ENCODE results near the gene GRHL3. TPM values are rescaled to one million over a fixed set of nuclear protein-coding genes. Genes with fewer than 3 reads are reported as not detected.

The GRHL3 gene
- total RNA-seq, 1 experiment from 2014 or later = 2.5 TPM

DNA sequence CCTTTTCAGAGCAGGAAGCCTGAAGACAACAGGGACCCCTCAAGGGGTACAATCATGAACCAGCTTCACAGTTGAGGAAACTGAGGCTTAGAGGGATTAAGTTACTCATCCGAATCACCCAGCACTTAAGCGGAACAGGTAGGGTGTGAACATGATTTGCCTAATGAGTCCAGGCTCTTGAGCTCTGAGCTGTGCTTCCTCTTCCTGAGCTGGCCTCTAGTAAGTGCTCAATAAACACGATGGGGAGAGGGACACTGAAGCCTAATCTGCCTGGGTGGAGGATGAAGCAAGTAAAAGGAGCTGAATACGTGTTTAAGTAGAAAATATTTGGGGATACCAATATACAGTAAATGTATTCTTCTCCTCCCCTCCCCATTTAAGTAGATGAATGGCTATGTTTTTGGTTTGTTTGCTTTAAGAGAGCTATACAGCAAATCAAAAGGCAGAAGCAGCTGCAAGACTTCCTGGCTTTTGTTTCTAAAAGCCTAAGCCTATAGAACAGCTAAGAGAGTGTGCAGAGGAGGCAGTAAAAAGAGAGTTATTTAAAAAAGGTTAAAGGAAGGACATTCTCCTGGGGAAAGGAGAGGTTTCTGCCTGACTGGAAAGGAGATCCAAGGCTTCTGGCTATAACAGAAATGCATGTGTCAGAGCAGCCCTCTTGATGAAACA, 74.0 kb downstream of the GRHL3 start:
- ATAC-seq (no peak; the same call in 1 of the 2 replicates), DNase-seq (ENCODE audit: low spot score) (no peak)
- peaks cover 34% of the 10 kb centered on the region for H3K4me1 Mint-ChIP-seq
- CTCF ChIA-PET = interaction anchor here (0.6 to 6.7 kb wide), 47 partner anchors 9 to 436 kb away, joined by 3 to 465 read pairs (median 5); partner anchors contain the start of genes IFNLR1, MYOM3, NIPAL3 and STPG1
- POLR2A ChIA-PET = no interaction called here
- no peak for TF ChIP-seq MXD4 (CRISPR knock-in tag; IDR thresholded peaks at IDR 0.05; ENCODE audit: borderline replicate concordance)
- TF ChIP-seq, protein P1, sequence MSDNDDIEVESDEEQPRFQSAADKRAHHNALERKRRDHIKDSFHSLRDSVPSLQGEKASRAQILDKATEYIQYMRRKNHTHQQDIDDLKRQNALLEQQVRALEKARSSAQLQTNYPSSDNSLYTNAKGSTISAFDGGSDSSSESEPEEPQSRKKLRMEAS (CRISPR knock-in tag; IDR thresholded peaks at IDR 0.05) = no peak
- TF ChIP-seq TP53 (CRISPR knock-in tag; IDR thresholded peaks at IDR 0.05) = no peak
- TF ChIP-seq, protein P2, sequence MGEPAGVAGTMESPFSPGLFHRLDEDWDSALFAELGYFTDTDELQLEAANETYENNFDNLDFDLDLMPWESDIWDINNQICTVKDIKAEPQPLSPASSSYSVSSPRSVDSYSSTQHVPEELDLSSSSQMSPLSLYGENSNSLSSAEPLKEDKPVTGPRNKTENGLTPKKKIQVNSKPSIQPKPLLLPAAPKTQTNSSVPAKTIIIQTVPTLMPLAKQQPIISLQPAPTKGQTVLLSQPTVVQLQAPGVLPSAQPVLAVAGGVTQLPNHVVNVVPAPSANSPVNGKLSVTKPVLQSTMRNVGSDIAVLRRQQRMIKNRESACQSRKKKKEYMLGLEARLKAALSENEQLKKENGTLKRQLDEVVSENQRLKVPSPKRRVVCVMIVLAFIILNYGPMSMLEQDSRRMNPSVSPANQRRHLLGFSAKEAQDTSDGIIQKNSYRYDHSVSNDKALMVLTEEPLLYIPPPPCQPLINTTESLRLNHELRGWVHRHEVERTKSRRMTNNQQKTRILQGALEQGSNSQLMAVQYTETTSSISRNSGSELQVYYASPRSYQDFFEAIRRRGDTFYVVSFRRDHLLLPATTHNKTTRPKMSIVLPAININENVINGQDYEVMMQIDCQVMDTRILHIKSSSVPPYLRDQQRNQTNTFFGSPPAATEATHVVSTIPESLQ (CRISPR knock-in tag; IDR thresholded peaks at IDR 0.05) = no peak
- TF ChIP-seq JUN (CRISPR knock-in tag; IDR thresholded peaks at IDR 0.05) = no peak
- TF ChIP-seq TEAD1 (CRISPR knock-in tag; IDR thresholded peaks at IDR 0.05) = no peak
- TF ChIP-seq FOXJ3 (CRISPR knock-in tag; IDR thresholded peaks at IDR 0.05; ENCODE audit: borderline replicate concordance) = no peak
- TF ChIP-seq, protein P3, sequence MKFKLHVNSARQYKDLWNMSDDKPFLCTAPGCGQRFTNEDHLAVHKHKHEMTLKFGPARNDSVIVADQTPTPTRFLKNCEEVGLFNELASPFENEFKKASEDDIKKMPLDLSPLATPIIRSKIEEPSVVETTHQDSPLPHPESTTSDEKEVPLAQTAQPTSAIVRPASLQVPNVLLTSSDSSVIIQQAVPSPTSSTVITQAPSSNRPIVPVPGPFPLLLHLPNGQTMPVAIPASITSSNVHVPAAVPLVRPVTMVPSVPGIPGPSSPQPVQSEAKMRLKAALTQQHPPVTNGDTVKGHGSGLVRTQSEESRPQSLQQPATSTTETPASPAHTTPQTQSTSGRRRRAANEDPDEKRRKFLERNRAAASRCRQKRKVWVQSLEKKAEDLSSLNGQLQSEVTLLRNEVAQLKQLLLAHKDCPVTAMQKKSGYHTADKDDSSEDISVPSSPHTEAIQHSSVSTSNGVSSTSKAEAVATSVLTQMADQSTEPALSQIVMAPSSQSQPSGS (CRISPR knock-in tag; IDR thresholded peaks at IDR 0.05; ENCODE audit: borderline replicate concordance, low read depth) = no peak
- TF ChIP-seq, protein P4, sequence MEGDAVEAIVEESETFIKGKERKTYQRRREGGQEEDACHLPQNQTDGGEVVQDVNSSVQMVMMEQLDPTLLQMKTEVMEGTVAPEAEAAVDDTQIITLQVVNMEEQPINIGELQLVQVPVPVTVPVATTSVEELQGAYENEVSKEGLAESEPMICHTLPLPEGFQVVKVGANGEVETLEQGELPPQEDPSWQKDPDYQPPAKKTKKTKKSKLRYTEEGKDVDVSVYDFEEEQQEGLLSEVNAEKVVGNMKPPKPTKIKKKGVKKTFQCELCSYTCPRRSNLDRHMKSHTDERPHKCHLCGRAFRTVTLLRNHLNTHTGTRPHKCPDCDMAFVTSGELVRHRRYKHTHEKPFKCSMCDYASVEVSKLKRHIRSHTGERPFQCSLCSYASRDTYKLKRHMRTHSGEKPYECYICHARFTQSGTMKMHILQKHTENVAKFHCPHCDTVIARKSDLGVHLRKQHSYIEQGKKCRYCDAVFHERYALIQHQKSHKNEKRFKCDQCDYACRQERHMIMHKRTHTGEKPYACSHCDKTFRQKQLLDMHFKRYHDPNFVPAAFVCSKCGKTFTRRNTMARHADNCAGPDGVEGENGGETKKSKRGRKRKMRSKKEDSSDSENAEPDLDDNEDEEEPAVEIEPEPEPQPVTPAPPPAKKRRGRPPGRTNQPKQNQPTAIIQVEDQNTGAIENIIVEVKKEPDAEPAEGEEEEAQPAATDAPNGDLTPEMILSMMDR (IDR thresholded peaks at IDR 0.05) = no peak
- no peak for TF ChIP-seq ZNF263 (CRISPR knock-in tag; IDR thresholded peaks at IDR 0.05; ENCODE audit: low read depth)
- no peak for TF ChIP-seq PRRX2 (CRISPR knock-in tag; IDR thresholded peaks at IDR 0.05)
- no peaks in the 10 kb centered on the region for H3K36me3 Mint-ChIP-seq
- no peaks in the 10 kb centered on the region for H3K9me3 Mint-ChIP-seq
- no peaks in the 10 kb centered on the region for H3K27me3 Mint-ChIP-seq (ENCODE audit: low read depth)
- peak overlapping the region; percentile 78 for H3K27ac Mint-ChIP-seq
- no peak overlapping the region for H3K4me3 Mint-ChIP-seq

DNA sequence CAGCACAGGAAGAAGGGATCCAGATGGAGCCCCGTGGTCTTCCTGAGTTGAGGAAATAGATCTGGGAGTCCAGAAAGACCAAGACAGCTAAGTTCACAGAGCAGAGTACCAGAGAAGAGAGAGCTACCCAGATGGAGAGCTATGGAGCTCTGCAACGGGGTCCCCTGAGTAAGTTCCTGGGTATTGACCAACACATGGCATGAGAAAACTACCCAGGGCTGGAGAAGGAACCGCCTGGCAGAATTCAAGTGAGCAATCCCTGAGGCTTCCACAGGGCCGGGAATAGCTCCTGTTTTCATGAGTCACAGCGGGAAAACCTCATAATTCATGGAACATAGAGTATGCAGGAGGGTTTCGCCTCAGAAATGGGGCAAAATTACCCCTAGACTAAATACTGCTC, 74.7 kb downstream of the GRHL3 start:
- no peaks in the 10 kb centered on the region for H3K27me3 Mint-ChIP-seq (ENCODE audit: low read depth)
- DNase-seq (ENCODE audit: low spot score) (no peak), ATAC-seq (no peak)
- H3K4me3 Mint-ChIP-seq = no peak overlapping the region
- H3K4me1 Mint-ChIP-seq = peaks cover 34% of the 10 kb centered on the region
- CTCF ChIA-PET = interaction anchor here (0.6 to 6.7 kb wide), 19 partner anchors 11 to 323 kb away, joined by 3 to 465 read pairs (median 5); partner anchors contain the start of genes GRHL3, IFNLR1, NIPAL3 and STPG1
- TF ChIP-seq ZNF232 (CRISPR knock-in tag; IDR thresholded peaks at IDR 0.05) = no peak
- TF ChIP-seq, protein P4 (IDR thresholded peaks at IDR 0.05) = no peak
- no peak for TF ChIP-seq NR3C1 (CRISPR knock-in tag; conservative IDR thresholded peaks at IDR 0.05; ENCODE audit: low read depth)
- H3K27ac Mint-ChIP-seq = peak overlapping the region; percentile 78
- POLR2A ChIA-PET = no interaction called here
- no peaks in the 10 kb centered on the region for H3K36me3 Mint-ChIP-seq
- no peaks in the 10 kb centered on the region for H3K9me3 Mint-ChIP-seq

DNA sequence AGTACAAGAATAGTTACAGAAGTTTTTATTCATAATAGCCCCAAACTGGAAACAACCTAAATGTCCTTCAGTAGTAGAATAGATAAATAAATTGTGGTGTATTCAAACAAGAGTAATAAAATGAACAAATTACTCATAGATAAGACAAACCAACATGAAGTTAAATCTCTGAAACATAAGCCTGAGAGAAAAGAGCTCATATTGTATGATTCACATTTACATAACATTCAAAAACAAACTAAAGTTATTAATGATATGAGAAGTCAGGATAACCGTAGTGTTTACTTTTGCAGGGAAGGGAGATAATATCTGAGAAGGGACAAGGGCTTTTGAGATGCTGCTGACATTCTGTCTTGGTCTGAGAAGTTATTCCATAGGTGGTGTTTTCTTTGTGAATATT, 80.9 kb downstream of the GRHL3 start:
- ATAC-seq = no peak
- no peak overlapping the region for H3K4me3 Mint-ChIP-seq
- ChIA-PET CTCF (no interaction called here), POLR2A (no interaction called here)
- no peaks in the 10 kb centered on the region for H3K27me3 Mint-ChIP-seq (ENCODE audit: low read depth)
- no peak overlapping the region for H3K27ac Mint-ChIP-seq
- H3K4me1 Mint-ChIP-seq = no peaks in the 10 kb centered on the region
- no peaks in the 10 kb centered on the region for H3K9me3 Mint-ChIP-seq
- DNase-seq (ENCODE audit: low spot score) = no peak
- peaks cover 3% of the 10 kb centered on the region; the same call in 1 of the 2 replicates for H3K36me3 Mint-ChIP-seq
- no peak for TF ChIP-seq IRF2 (CRISPR knock-in tag; IDR thresholded peaks at IDR 0.05; ENCODE audit: borderline replicate concordance, low read depth)
- TF ChIP-seq GTF2I (CRISPR knock-in tag; conservative IDR thresholded peaks at IDR 0.05) = no peak
- no peak for TF ChIP-seq NR3C1 (CRISPR knock-in tag; conservative IDR thresholded peaks at IDR 0.05; ENCODE audit: low read depth)
- TF ChIP-seq CREM (CRISPR knock-in tag; IDR thresholded peaks at IDR 0.05) = no peak
- TF ChIP-seq GRHL2 (CRISPR knock-in tag; IDR thresholded peaks at IDR 0.05; ENCODE audit: insufficient replicate concordance, severe bottlenecking) = no peak
- TF ChIP-seq, protein P3 (CRISPR knock-in tag; IDR thresholded peaks at IDR 0.05; ENCODE audit: borderline replicate concordance, low read depth) = no peak
- TF ChIP-seq, protein P5, sequence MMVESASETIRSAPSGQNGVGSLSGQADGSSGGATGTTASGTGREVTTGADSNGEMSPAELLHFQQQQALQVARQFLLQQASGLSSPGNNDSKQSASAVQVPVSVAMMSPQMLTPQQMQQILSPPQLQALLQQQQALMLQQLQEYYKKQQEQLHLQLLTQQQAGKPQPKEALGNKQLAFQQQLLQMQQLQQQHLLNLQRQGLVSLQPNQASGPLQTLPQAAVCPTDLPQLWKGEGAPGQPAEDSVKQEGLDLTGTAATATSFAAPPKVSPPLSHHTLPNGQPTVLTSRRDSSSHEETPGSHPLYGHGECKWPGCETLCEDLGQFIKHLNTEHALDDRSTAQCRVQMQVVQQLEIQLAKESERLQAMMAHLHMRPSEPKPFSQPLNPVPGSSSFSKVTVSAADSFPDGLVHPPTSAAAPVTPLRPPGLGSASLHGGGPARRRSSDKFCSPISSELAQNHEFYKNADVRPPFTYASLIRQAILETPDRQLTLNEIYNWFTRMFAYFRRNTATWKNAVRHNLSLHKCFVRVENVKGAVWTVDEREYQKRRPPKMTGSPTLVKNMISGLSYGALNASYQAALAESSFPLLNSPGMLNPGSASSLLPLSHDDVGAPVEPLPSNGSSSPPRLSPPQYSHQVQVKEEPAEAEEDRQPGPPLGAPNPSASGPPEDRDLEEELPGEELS (CRISPR knock-in tag; IDR thresholded peaks at IDR 0.05) = no peak
